RCC 7860 (cell line): ENCODE data around the gene ABCF2.

Experiments
- DNase-seq: peaks from one replicate; pipeline ENCODE4 v3.0.0-alpha.2; 2015; ENCODE audit warnings: low spot score
- FAIRE-seq: peaks from 2 replicates; lab custom pipeline; 2012; peaks lifted over from hg19 to GRCh38; lab: Jason Lieb, UNC

ABCF2 gene

DNA sequence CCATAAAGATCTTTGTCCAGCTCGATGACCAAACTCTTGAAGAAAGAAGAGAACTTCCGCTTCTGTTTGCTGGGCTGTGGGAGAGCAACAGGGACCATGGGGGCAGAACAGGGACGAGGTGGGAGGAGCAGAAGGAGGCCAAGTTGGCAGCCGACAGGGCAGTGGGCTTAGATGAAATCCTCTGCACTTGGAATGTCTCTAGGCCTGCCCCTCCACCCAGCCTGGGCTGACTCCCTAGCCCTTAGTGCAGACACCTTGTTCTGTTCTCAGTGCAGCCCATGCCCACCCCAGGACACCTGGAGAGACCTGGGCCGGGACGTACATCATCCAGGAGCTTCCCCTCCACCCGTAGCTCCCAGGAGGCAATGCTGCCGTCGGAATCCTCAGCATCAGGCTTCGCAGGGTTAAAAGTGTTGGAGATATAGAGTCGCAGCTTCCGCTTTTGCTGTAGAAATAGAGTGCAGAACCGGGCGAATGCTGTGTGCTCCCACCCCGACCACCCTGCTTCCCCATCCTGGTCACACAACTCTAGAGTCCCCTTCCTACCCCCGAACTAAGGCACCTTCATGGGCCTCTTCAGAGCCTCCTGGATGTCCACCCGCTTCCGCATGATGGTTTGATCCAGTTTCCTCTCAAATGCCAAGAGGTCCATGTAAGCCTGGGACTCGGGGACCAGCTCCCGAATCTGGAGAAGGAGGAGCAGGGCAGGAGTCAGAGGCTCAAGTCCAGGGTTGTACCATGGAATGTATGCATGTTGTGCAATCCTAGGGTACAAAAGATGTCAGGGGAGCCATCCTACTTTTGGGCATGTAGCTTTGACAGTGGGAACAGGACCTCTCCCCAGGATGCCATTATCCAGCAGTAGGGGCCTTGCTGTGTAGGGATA is 15.4 kb upstream of the ABCF2 start:
- no peak for FAIRE-seq
- DNase-seq = no peak

DNA sequence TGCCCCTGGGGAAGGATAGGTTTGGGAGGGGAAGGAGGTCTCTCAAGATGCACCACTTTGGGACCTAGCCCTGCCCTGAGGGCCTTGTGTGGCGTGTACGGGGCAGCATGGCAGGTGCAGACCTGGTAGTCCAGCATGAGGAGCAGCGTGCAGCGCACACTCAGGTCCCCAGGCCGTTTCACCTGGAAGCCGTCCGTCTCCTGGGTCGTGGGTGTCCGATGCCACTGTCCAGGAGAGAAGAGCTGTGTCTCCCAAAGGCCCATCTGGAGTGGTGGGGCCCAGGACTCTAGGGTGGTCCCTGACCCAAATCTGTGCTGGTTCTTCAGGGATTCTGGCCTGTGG is 14.7 kb upstream of the ABCF2 start:
- no peak for DNase-seq
- no peak for FAIRE-seq

DNA sequence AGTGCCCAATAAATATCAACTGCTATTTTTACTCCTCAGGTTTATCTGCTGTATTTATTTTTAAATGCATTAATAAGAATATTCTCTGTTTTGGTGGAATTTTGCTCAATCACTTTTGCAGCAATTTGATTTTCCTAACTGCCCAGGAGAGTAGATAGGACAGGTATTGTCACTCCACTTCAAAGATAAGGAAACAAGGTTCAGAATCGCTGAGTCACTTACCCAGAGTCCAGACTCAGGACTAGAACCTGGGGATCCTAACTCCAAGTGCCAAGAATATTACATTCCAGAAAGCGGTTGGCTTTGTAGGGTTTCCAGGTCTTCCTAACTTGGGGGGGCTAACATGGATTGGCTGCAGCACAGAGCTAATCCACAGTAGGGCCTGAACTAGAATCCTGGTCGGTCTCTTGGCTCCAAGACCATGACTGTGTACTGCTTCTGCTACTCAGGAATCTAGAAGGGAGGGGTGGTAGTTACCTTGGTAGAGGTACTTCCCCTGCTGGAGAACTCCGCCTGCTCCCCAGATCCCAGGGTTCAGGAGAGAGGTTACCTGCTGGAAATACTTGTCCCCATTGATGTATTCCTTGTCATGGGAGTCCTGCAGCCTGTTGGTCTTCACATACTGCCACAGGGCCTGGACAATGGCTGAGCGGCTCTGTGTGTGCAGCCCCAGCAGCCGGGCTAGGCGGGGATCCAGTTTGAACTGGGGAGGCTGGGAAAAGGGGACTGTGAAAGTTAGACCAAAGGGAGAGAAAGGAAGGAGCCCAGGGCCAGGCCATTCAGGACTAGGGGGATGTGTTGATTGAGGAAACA is 14.1 kb upstream of the ABCF2 start:
- DNase-seq (no peak), FAIRE-seq (no peak)

DNA sequence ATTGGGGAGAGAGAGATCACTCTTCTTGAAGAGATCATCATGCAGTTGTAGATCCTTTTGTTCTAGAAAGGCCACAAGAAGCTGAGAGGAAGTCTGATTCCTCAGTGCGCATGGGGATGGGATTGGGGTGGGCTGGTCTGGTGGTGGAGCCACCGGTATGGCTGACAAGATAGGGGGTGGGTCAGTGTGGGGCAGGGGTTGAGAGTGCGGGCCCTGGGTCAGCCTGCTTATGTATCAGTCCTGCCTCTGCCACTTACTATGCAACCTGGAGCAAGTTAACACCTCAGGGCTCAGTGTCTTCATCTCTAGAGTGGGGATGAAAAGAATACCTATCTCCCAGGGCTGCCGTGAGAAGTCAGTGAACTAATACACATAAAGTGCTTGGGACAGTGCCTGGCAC is 13.5 kb upstream of the ABCF2 start:
- FAIRE-seq = no peak

DNA sequence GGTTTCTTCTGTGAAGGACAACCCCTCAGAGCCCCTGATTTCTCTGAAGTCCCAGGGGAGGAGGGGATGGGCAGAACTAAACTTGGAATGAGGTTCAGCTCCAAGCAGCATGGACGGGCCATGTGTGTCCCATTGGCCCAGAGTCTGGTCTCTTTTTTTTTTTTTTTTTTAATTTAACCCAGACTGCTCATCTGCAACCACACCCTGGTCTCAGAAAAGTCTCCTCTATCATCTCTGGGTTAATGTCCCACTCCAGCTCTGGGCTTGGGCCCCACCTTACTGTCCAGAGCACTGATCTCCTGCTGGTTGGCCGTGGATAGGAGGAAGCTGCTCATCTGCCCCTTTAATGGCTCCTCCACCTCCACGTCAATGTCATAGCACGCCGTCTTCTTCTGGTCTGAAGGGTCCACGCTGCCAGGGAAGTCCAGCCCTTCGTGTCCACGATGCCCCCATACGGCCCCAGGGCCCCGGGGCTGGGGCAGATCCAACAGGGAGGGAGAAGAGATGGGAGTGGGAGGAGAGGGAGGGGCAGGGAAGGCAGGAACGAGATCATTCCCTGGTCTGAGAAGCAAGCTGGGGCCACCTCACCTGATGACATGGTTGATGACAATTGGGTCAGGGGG is 12.9 kb upstream of the ABCF2 start:
- FAIRE-seq (no peak), DNase-seq (no peak)

More for the DNA sequence above, 13.5 kb upstream of the ABCF2 start:
- DNase-seq = no peak

DNA sequence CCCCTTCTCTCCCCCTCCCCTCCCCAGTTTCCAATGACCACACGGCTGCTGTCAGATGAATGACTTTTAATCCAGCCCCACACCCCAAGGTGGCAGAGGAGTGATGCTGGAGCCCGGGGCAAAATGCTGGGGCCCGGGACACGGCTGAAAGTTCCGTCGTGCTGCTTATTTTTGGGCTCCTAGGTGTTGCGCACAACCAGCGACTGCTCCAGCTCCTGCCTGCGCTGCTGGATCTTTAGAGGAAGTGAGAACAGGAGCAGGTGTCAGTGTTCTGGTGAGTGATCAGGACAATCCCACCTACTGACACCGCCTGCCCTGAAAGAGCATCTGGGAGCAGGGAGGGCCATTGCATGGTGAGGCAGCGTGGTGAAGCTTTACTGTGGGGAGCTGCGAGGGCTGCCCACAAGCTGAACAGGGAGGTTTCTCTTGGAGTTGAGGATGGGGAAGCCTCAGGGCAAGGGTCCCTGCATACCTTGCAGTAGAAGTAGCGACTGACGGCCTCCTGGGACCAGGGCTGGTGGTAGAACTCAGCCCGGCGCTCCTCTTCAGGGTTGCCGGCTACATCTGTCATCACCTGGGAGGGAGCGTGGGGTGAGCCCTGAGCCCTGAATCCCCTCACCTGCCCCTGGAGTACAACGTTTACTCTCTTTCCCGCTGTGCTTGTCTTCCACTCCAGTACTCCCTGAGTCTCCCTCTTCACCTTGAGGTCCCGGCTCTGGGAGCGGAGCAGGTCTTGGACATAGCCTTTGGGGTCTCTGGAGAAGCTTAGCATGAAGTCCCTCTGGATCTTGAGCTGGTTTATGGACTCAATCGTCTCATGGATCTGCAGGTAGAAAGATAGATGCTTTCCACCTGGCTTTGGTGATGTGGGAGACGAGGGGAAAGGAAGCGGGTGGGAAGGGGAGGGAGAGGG is 12.2 kb upstream of the ABCF2 start:
- FAIRE-seq = no peak
- DNase-seq = no peak

DNA sequence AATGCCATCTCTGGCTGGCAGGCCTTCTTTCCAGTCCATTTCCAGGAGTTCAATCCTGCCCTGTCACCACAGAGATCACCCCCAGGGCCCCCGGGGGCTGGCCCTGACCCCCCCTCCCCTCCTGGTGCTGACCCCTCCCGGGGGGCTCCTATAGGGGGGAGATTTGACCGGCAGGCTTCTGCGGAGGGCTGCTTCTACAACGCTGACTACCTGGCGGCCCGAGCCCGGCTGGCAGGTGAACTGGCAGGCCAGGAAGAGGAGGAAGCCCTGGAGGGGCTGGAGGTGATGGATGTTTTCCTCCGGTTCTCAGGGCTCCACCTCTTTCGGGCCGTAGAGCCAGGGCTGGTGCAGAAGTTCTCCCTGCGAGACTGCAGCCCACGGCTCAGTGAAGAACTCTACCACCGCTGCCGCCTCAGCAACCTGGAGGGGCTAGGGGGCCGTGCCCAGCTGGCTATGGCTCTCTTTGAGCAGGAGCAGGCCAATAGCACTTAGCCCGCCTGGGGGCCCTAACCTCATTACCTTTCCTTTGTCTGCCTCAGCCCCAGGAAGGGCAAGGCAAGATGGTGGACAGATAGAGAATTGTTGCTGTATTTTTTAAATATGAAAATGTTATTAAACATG is 11.3 kb upstream of the ABCF2 start:
- DNase-seq (no peak), FAIRE-seq (no peak)

DNA sequence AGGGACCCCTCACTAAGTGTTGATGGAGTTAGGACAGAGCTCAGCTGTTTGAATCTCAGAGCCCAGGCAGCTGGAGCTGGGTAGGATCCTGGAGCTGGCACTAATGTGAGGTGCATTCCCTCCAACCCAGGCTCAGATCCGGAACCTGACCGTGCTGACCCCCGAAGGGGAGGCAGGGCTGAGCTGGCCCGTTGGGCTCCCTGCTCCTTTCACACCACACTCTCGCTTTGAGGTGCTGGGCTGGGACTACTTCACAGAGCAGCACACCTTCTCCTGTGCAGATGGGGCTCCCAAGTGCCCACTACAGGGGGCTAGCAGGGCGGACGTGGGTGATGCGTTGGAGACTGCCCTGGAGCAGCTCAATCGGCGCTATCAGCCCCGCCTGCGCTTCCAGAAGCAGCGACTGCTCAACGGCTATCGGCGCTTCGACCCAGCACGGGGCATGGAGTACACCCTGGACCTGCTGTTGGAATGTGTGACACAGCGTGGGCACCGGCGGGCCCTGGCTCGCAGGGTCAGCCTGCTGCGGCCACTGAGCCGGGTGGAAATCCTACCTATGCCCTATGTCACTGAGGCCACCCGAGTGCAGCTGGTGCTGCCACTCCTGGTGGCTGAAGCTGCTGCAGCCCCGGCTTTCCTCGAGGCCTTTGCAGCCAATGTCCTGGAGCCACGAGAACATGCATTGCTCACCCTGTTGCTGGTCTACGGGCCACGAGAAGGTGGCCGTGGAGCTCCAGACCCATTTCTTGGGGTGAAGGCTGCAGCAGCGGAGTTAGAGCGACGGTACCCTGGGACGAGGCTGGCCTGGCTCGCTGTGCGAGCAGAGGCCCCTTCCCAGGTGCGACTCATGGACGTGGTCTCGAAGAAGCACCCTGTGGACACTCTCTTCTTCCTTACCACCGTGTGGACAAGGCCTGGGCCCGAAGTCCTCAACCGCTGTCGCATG is 10.5 kb upstream of the ABCF2 start:
- DNase-seq (no peak), FAIRE-seq (no peak)

DNA sequence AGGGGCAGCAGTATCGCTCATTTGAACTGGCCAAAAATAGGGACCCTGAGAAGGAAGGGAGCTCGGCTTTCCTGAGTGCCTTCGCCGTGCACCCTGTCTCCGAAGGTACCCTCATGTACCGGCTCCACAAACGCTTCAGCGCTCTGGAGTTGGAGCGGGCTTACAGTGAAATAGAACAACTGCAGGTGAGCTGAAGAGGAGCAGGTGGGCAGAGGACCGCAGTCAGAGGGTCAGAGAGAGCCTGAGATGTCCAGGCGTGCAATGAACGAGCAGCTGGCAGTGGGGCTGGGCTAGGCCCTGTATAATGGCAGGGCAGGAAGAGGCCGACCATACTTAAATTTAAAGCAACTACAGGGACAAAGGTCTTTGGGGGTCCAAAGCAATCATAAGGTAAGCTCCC is 9.4 kb upstream of the ABCF2 start:
- DNase-seq = no peak
- FAIRE-seq = no peak

DNA sequence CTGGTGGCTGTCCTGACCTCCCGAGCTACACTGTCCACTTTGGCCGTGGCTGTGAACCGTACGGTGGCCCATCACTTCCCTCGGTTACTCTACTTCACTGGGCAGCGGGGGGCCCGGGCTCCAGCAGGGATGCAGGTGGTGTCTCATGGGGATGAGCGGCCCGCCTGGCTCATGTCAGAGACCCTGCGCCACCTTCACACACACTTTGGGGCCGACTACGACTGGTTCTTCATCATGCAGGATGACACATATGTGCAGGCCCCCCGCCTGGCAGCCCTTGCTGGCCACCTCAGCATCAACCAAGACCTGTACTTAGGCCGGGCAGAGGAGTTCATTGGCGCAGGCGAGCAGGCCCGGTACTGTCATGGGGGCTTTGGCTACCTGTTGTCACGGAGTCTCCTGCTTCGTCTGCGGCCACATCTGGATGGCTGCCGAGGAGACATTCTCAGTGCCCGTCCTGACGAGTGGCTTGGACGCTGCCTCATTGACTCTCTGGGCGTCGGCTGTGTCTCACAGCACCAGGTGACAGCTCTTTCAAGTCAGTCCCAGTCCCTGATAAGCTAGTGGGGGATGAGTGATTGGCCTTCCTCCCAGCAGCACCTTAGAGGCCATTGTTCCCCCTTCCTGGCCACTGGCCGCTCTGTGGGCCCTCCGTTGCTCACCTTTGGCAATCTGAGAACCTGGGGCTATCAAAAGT is 8.2 kb upstream of the ABCF2 start:
- DNase-seq (no peak), FAIRE-seq (no peak)

DNA sequence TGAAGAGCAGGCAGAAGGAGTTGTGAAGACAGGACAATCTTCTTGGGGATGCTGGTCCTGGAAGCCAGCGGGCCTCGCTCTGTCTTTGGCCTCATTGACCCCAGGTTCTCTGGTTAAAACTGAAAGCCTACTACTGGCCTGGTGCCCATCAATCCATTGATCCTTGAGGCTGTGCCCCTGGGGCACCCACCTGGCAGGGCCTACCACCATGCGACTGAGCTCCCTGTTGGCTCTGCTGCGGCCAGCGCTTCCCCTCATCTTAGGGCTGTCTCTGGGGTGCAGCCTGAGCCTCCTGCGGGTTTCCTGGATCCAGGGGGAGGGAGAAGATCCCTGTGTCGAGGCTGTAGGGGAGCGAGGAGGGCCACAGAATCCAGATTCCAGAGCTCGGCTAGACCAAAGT is 6.8 kb upstream of the ABCF2 start:
- DNase-seq (no peak), FAIRE-seq (no peak)

DNA sequence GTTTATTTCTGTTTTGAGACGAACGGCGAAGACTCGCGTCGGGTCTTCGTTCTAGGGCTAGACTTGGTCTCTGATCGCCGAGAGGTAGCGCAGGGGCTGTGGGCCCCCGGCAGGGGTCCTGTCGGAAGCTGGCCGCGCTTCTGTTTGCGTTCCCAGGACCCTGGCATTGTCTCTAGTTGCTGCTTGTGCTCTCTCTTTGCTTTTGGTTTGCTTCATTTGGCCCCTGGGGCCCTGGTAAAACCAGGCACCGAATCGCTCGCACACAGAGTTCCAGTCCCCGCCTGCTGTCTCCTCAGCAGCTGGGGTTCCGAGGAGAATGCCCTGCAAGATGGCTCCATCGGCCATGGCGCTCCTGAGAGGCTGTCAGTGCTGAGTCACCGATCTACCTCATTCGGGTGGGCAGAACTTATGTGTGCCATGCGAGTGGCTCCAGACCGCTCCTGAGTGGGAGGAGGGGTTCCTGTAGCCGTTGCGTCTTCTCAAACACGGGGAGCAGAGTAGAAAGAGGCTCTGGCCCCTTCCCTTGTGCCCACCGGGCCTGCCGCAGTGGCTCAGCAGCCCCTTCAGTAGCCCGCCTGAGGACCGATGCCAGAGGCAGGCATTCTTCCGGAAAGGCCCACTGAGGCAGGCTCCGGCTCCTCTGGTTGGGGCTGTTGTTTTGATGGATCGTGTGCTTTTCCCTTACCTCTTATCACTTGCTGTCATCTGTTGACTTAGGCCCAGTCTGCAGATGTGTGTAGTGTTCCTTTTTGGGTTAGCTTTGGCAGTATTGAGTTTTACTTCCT is 6.1 kb upstream of the ABCF2 start:
- FAIRE-seq (peak; percentile 22), DNase-seq (peak; percentile 84)

DNA sequence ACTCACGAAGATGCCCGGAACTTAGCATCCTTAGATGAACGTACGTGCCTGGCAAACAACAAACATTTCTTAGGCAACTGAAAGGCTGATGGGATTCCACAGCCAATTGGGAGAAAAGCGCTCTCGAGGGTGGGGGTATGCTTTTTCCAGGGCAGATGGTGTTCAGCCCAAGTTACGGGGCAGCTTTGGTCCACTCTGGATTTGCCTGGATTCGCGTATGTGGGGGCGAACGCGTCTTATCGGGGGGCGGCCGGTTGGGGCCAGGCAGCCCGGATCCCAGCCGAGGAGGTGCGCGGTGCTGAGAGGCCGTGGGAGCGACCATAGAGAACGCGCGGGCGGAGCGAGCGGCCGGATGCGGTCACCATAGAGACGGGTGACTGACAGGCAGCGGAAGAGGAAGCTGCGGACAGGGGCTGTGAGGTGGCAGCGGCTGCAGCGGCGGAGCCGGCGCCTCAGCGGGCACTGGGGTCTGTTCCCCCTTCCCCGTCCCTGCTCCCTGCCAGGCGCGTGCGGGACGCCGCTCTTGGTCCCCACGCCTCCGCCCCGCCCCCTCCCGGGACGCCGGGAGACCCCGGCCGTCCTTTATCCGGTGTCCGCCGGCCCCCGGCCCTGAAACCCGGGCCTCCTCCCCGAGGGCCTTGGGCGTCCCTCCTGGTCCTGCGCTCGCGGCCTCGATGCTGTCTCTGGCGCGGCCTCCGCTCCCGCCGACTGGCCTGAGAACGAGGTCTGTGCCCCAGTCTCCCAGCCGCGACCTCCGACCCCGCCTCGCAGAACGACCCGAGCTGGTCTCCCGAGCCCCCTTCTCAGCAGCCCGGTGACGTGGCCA is 5.3 kb upstream of the ABCF2 start, which contains the start of gene CHPF2:
CHPF2 (plus strand) TSS at position 393 of the 826 bp plus-strand sequence. CDS start 1,529 bp downstream, outside the sequence.
- FAIRE-seq (no peak), DNase-seq (peak; percentile 81)

DNA sequence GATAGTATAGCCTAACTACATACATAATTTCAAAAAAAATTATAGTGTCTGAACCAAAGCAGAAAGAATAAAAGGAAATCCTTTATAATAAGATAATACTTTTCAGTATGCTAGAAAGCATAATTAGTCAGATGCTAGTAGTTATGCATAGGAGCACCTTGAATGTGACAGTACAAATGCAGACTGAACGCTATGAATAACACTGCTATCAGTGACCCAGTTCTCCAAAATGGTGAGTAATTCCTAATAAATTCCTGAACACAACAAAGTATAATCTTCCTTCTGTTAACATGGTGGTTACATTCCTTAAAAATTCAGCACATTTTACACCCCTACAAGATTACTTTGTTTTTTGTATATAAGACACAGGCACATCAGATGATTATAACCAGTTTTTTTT is 4.1 kb upstream of the ABCF2 start:
- FAIRE-seq = no peak
- DNase-seq = no peak

DNA sequence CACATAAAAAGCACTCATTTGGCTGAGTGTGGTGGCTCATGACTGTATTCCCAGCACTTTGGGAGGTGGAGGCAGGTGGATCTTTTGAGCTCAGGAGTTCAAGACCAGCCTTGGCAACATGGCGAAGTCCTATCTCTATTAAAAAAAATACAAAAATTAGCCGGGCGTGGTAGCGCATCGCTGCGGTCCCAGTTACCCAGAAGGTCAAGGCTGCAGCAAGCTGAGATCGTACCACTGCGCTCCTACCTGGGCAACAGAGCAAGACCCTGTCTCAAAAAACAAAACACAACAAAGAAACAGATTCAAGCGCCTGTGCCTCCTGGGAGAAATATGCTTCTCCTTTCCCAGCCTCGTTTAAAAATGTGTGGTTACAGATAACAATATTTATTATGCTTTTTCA is 2.2 kb upstream of the ABCF2 start:
- FAIRE-seq = no peak
- DNase-seq = no peak

DNA sequence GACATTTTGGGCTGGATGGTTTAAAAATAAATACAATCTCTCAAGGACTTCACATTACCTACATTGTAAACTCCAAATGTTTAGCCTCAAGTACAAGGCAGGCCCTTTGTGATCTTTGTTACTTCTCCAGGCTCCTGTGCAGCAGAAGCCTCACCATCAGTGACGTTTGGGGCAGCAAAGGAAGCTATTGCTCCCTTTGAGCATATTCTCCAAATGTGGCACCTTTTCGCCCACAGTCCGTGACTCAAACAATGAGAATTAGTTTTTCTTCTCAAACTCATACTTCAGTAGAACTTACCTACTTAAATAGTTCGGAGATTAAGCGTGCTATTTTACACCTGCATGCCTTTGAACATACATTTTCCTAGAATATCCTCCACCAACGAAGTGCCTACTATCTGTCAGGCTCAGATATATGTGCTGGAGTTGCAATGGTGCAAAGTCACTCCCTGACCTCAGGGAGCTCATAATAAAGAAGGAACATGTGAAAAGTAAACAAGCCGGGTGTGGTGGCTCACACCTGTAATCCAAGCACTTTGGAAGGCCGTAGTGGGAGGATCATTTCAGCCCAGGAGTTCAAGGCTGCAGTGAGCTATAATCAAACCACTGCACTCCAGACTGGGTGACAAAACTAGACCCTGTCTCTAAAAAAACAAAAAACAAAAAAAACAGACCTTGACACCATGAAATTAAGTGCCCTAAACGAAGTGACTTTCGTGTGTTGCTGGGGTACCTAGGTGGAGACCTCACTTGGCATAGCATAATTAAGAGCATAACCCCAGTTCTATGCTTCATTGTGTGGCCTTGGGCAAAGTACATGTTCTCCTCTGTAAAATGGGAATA is 1.2 kb upstream of the ABCF2 start:
- DNase-seq (no peak), FAIRE-seq (no peak)
